HCT116 (cell line): ENCODE measurements around the gene ZNF423. TPM values are rescaled to one million over a fixed set of nuclear protein-coding genes. Genes with fewer than 3 reads are reported as not detected.

Source experiments
- ATAC-seq: fragments of 200-7000 bp; cut with Tn5 transposase; 2 replicates; pipeline ENCODE4 v1.9.1; 2020; ENCODE audit warnings: mild to moderate bottlenecking, moderate library complexity
- BruUV-seq: library from RNA; stranded (reverse); fragments of 400-500 nt; replicated peaks from 2 replicates; lab custom pipeline; 2021; lab: Mats Ljungman, UMichigan
- CTCF ChIA-PET: fragments of 300-600 bp; sonication (Branson Sonifier 250); formaldehyde crosslinking; loops from one replicate; lab custom pipeline; 2021; ENCODE audit warnings: antibody characterized with exemption; lab: Charles Lee
- POLR2A ChIA-PET: fragments of 300-600, 350-600 bp; sonication (Branson Sonifier 250); formaldehyde crosslinking; loops from one replicate; lab custom pipeline; 2021; ENCODE audit warnings: antibody characterized with exemption; lab: Charles Lee
- RAD21 ChIA-PET, 2 experiments: fragments of 300-600 bp; sonication (Branson Sonifier 250); formaldehyde crosslinking; loops; one replicate each; lab custom pipeline; 2023; ENCODE audit warnings: low total read pairs in 2 of 2; ENCODE audit not compliant: uncharacterized antibody in 2 of 2, unreplicated experiment in 2 of 2, low non-redundant PET in 1 of 2; lab: Charles Lee
- DNase-seq: peaks from one replicate; pipeline ENCODE4 v3.0.0-alpha.2; 2010; ENCODE audit warnings: low read depth, low spot score
- H2AFZ ChIP-seq: fragments of 200-600 bp; shearing (Covaris generic), sonication (generic); 2 replicates; pipeline ENCODE4 v1.6.1; 2017; ENCODE audit warnings: low read depth, mixed run types, mixed read lengths, antibody characterized with exemption, low read length; ENCODE audit not compliant: poor library complexity, severe bottlenecking
- H3K27ac ChIP-seq: 2 replicates; pipeline ENCODE4 v1.5.1; 2012; ENCODE audit warnings: low read depth, low read length
- H3K27me3 ChIP-seq: fragments of 200-600 bp; sonication (generic); 2 replicates; pipeline ENCODE4 v1.6.1; 2016; ENCODE audit warnings: mixed run types, low read length, mixed read lengths; ENCODE audit not compliant: insufficient read depth
- H3K36me3 ChIP-seq, 2 experiments: fragments of 200-500 bp in 1 of 2; fragments of 200-600 bp in 1 of 2; sonication (Bioruptor generic) in 1 of 2; sonication (generic) in 1 of 2; 2 replicates each; pipeline versions ENCODE4 v1.5.1 to v1.6.1; 2014 to 2016; ENCODE audit warnings: low read length in 2 of 2, inconsistent platforms in 1 of 2, mixed read lengths in 1 of 2, mixed run types in 1 of 2; ENCODE audit not compliant: insufficient read depth in 2 of 2, control insufficient read depth in 1 of 2
- H3K4me1 ChIP-seq, 2 experiments: fragments of 200-600 bp in 1 of 2; sonication (generic) in 1 of 2; 2 replicates each; pipeline versions ENCODE4 v1.5.1 to v1.6.1; 2012 to 2017; ENCODE audit warnings: low read length in 2 of 2, inconsistent platforms in 1 of 2, mild to moderate bottlenecking in 1 of 2, mixed read lengths in 1 of 2, mixed run types in 1 of 2, moderate library complexity in 1 of 2; ENCODE audit not compliant: insufficient read depth in 2 of 2, control insufficient read depth in 1 of 2
- H3K4me2 ChIP-seq: fragments of 200-600 bp; sonication (generic); 2 replicates; pipeline ENCODE4 v1.6.1; 2017; ENCODE audit warnings: mixed run types, low read length, mixed read lengths
- H3K4me3 ChIP-seq, 2 experiments: fragments of 200-600 bp in 1 of 2; sonication (generic) in 1 of 2; replicated peaks in 1 of 2; 2 replicates each; pipeline ENCODE4 v1.5.1; 2011 to 2016; ENCODE audit warnings: low read length in 2 of 2, control low read depth in 1 of 2, low read depth in 1 of 2, mild to moderate bottlenecking in 1 of 2, mixed read lengths in 1 of 2, mixed run types in 1 of 2
- H3K79me2 ChIP-seq: fragments of 200-600 bp; sonication (generic); 2 replicates; pipeline ENCODE4 v1.6.1; 2017; ENCODE audit warnings: mild to moderate bottlenecking, mixed run types, low read length, moderate library complexity, mixed read lengths; ENCODE audit not compliant: insufficient read depth
- H3K9ac ChIP-seq: fragments of 200-600 bp; sonication (generic); 2 replicates; pipeline ENCODE4 v1.6.1; 2016; ENCODE audit warnings: low read length, mixed read lengths
- H3K9me2 ChIP-seq: fragments of 200-600 bp; sonication (generic), shearing (Covaris generic); 2 replicates; pipeline ENCODE4 v1.6.1; 2017; ENCODE audit warnings: mixed run types, mild to moderate bottlenecking, moderate library complexity; ENCODE audit not compliant: insufficient read depth
- H3K9me3 ChIP-seq, 2 experiments: fragments of 200-500 bp in 1 of 2; fragments of 200-600 bp in 1 of 2; sonication (Bioruptor generic) in 1 of 2; sonication (generic) in 1 of 2; 2 replicates each; pipeline ENCODE4 v1.6.1; 2014 to 2017; ENCODE audit warnings: low read length in 2 of 2, mixed read lengths in 2 of 2, inconsistent platforms in 1 of 2, low read depth in 1 of 2, mild to moderate bottlenecking in 1 of 2, mixed run types in 1 of 2, moderate library complexity in 1 of 2; ENCODE audit not compliant: control insufficient read depth in 1 of 2, insufficient read depth in 1 of 2
- H4K20me1 ChIP-seq: fragments of 200-600 bp; sonication (generic), shearing (Covaris generic); 2 replicates; pipeline ENCODE4 v1.6.1; 2017; ENCODE audit warnings: mixed run types, mild to moderate bottlenecking, moderate library complexity; ENCODE audit not compliant: insufficient read depth
- ATF3 ChIP-seq: IDR thresholded peaks from 2 replicates; pipeline ENCODE4 v1.6.1; 2012
- CTCF ChIP-seq, 3 experiments: fragments of 200-600 bp in 1 of 3; sonication (generic) in 1 of 3; IDR thresholded peaks in 2 of 3; conservative IDR thresholded peaks in 1 of 3; 2 replicates each; pipeline ENCODE4 v1.5.1; 2012 to 2017; ENCODE audit warnings: low read depth in 2 of 3, low read length in 2 of 3, antibody characterized with exemption in 1 of 3, borderline replicate concordance in 1 of 3, control low read depth in 1 of 3, mild to moderate bottlenecking in 1 of 3, mixed read lengths in 1 of 3, mixed run types in 1 of 3, moderate library complexity in 1 of 3; ENCODE audit not compliant: insufficient read depth in 1 of 3
- ELF1 ChIP-seq: IDR thresholded peaks from 2 replicates; pipeline ENCODE4 v1.6.1; 2012; ENCODE audit warnings: low read depth, borderline replicate concordance
- EZH2 ChIP-seq: fragments of 200-600 bp; sonication (generic); IDR thresholded peaks from 2 replicates; pipeline ENCODE4 v1.6.1; 2017; ENCODE audit warnings: antibody characterized with exemption, mixed run types
- JUND ChIP-seq: IDR thresholded peaks from 2 replicates; pipeline ENCODE4 v1.6.1; 2012
- POLR2AphosphoS5 ChIP-seq: IDR thresholded peaks from 2 replicates; pipeline ENCODE4 v1.6.1; 2011; ENCODE audit warnings: mild to moderate bottlenecking, low read depth, low read length, moderate library complexity
- RAD21 ChIP-seq: IDR thresholded peaks from 2 replicates; pipeline ENCODE4 v1.6.1; 2012; ENCODE audit warnings: low read depth, mild to moderate bottlenecking
- SIN3A ChIP-seq: IDR thresholded peaks from 2 replicates; pipeline ENCODE4 v1.6.1; 2012; ENCODE audit warnings: low read depth
- ZNF274 ChIP-seq: fragments of 200-500 bp; sonication (Bioruptor generic); IDR thresholded peaks from 2 replicates; pipeline ENCODE4 v1.6.1; 2014; ENCODE audit warnings: mild to moderate bottlenecking, low read depth, low read length, inconsistent platforms
- intact Hi-C: fragments of 100-400 bp; cut with micrococcal nuclease; formaldehyde crosslinking; loops from 2 replicates; pipeline ENCODE4 v1.10.0; 2022
- total RNA-seq: library from RNA; stranded (reverse); gene quantifications from one replicate; pipeline ENCODE4 v1.2.1, GENCODE V29; 2021; ENCODE audit not compliant: unreplicated experiment
- TF ChIP-seq, protein P1 (sequence below): IDR thresholded peaks from 2 replicates; pipeline ENCODE4 v1.6.1; 2011; ENCODE audit warnings: mild to moderate bottlenecking, low read length, moderate library complexity; ENCODE audit not compliant: insufficient replicate concordance; ENCODE audit errors: extremely low read depth
- TF ChIP-seq, protein P2 (sequence below): IDR thresholded peaks from 2 replicates; pipeline ENCODE4 v1.6.1; 2012; ENCODE audit warnings: low read depth

ZNF423 gene
- total RNA-seq, 1 experiment from 2014 or later: 0.22 TPM

DNA sequence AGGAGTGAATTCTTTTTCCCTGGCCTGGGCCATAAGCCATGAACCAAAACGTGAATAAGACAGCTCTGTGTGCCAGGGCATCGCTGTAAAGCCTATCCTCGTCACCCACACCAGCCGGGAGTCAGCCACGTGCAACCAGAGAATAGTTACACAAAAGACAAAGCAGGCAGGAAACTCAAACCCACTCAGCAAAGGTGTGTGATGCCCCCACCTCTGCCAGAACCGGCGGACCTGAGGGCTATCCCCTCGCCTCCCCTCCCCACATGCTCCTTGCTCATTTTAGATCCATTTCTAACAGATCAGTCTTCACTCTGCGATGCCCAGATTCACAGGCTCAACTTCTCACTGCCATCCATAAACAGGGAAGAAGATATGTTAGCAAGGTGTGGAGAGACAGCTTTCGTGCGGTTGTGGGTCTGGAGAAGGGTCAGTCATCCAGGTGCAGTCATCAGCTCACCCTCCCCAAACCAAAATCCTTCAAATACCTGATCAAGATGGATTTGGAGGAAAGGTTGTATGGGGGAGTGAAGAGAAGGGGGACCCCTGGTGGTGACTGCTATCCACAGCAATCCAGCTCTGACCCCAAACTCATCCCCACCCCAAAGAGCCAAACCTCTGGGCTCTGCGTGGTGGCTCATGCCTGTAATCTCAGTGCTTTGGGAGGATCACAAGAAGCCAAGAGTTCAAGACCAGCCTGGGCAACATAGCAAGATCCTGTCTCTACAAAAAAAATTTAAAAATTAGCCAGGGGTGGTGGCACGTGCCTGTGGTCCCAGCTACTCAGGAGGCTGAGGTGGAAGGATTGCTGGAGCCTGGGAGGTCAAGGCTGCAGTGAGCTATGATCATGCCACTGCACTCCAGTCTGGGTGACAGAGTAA is 263.1 kb downstream of the ZNF423 start:
- no peaks in the 10 kb centered on the region for H3K4me1 ChIP-seq
- no peak overlapping the region for H2AFZ ChIP-seq
- H3K27me3 ChIP-seq: peaks cover 23% of the 10 kb centered on the region; the same call in 1 of the 2 replicates
- H4K20me1 ChIP-seq: no peaks in the 10 kb centered on the region
- no peak for TF ChIP-seq ELF1
- TF ChIP-seq, protein P1, sequence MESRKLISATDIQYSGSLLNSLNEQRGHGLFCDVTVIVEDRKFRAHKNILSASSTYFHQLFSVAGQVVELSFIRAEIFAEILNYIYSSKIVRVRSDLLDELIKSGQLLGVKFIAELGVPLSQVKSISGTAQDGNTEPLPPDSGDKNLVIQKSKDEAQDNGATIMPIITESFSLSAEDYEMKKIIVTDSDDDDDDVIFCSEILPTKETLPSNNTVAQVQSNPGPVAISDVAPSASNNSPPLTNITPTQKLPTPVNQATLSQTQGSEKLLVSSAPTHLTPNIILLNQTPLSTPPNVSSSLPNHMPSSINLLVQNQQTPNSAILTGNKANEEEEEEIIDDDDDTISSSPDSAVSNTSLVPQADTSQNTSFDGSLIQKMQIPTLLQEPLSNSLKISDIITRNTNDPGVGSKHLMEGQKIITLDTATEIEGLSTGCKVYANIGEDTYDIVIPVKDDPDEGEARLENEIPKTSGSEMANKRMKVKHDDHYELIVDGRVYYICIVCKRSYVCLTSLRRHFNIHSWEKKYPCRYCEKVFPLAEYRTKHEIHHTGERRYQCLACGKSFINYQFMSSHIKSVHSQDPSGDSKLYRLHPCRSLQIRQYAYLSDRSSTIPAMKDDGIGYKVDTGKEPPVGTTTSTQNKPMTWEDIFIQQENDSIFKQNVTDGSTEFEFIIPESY: no peak
- no peak for TF ChIP-seq EZH2
- peak; percentile 57 for TF ChIP-seq RAD21
- TF ChIP-seq, protein P2, sequence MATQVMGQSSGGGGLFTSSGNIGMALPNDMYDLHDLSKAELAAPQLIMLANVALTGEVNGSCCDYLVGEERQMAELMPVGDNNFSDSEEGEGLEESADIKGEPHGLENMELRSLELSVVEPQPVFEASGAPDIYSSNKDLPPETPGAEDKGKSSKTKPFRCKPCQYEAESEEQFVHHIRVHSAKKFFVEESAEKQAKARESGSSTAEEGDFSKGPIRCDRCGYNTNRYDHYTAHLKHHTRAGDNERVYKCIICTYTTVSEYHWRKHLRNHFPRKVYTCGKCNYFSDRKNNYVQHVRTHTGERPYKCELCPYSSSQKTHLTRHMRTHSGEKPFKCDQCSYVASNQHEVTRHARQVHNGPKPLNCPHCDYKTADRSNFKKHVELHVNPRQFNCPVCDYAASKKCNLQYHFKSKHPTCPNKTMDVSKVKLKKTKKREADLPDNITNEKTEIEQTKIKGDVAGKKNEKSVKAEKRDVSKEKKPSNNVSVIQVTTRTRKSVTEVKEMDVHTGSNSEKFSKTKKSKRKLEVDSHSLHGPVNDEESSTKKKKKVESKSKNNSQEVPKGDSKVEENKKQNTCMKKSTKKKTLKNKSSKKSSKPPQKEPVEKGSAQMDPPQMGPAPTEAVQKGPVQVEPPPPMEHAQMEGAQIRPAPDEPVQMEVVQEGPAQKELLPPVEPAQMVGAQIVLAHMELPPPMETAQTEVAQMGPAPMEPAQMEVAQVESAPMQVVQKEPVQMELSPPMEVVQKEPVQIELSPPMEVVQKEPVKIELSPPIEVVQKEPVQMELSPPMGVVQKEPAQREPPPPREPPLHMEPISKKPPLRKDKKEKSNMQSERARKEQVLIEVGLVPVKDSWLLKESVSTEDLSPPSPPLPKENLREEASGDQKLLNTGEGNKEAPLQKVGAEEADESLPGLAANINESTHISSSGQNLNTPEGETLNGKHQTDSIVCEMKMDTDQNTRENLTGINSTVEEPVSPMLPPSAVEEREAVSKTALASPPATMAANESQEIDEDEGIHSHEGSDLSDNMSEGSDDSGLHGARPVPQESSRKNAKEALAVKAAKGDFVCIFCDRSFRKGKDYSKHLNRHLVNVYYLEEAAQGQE: no peak
- no peak for TF ChIP-seq POLR2AphosphoS5
- no peak for TF ChIP-seq ZNF274
- no peak for TF ChIP-seq JUND
- no peak for TF ChIP-seq SIN3A
- TF ChIP-seq ATF3: no peak
- TF ChIP-seq CTCF (IDR thresholded peaks at IDR 0.05 in 2 of 3, conservative IDR thresholded peaks at IDR 0.05 in 1 of 3; ENCODE audit: borderline replicate concordance in 1 of 3, insufficient read depth in 1 of 3, low read depth in 2 of 3, low read length in 2 of 3): peak; percentile 46 to 91 (median 82); a peak in 5 of 6 replicates
- no peak overlapping the region for H3K9ac ChIP-seq
- H3K79me2 ChIP-seq: no peaks in the 10 kb centered on the region
- H3K36me3 ChIP-seq: no peaks in the 10 kb centered on the region
- no TSS peak for BruUV-seq
- no peak overlapping the region for H3K27ac ChIP-seq
- H3K9me2 ChIP-seq: no peaks in the 10 kb centered on the region
- ChIA-PET POLR2A (no interaction called here), CTCF (interaction anchor here (1.1 to 3.1 kb wide), 10 partner anchors 9 to 209 kb away, joined by 3 to 20 read pairs (median 4); no protein-coding TSS in a partner anchor), RAD21 (interaction anchor here in 1 of 2 experiments (1.1 to 1.2 kb wide), 2 partner anchors 101 to 185 kb away, joined by 3 read pairs; no protein-coding TSS in a partner anchor)
- intact Hi-C loops: loop anchor here (1.0 kb wide), 1 partner anchor 184 kb away; no protein-coding TSS in a partner anchor
- H3K4me2 ChIP-seq: no peak overlapping the region
- DNase-seq (peak; percentile 12), ATAC-seq (peak; percentile 93)
- no peak overlapping the region for H3K4me3 ChIP-seq
- no peaks in the 10 kb centered on the region for H3K9me3 ChIP-seq
